ENCODE results near the gene IGSF21. TPM values are rescaled to one million over a fixed set of nuclear protein-coding genes. Genes with fewer than 3 reads are reported as not detected.

Gene IGSF21
- total and polyA plus RNA-seq, 2 of the 4 experiments (the other 2 are of a cell fraction), result not detected

GRCh38 chr1:18292531-18292930, 184.9 kb downstream of the IGSF21 start:
- Histone ChIP-seq H3K9ac (ENCODE audit: low read depth, low read length) (no peak overlapping the region), H3K18ac (ENCODE audit: low read depth, low read length) (no peak overlapping the region), H2BK120ac (ENCODE audit: low read depth, low read length) (no peak overlapping the region)

More at GRCh38 chr1:18292531-18292930, 184.9 kb downstream of the IGSF21 start:
- no peak overlapping the region for H3K4me2 ChIP-seq (ENCODE audit: low read depth, low read length)
- no peak overlapping the region for H4K91ac ChIP-seq (ENCODE audit: insufficient read depth, low read depth, low read length)
- H3K14ac ChIP-seq (replicated peaks; ENCODE audit: low read depth, low read length), result no peak overlapping the region
- H3K36me3 ChIP-seq (ENCODE audit: control insufficient read depth, insufficient read depth, low read length), result no peaks in the 10 kb centered on the region
- WGBS, 2 experiments (ENCODE audit: extremely low coverage in 2 of 2, insufficient read length in 1 of 2), result 49% methylated on average over 2 of the region's 7 CpGs; no CpG with 5 or more reads in 1 of the 2 experiments
- CTCF ChIA-PET, result no interaction called here
- no peak overlapping the region for H3K23ac ChIP-seq (ENCODE audit: low read depth, low read length)
- no peak overlapping the region for H4K8ac ChIP-seq (ENCODE audit: low read depth in 2 of 2, low read length in 2 of 2)
- H4K20me1 ChIP-seq (ENCODE audit: insufficient read depth, low read length), result no peaks in the 10 kb centered on the region
- no peaks in the 10 kb centered on the region for H3K27me3 ChIP-seq (ENCODE audit: control insufficient read depth, insufficient read depth, low read length)
- dilution Hi-C loops (cut with HindIII; ENCODE audit: low sequenced_read_pairs, unreplicated experiment) (no loop called here), intact Hi-C loops (cut with micrococcal nuclease) (no loop called here), in situ Hi-C loops (cut with MboI; ENCODE audit: low sequenced_read_pairs) (no loop called here)
- H2AFZ ChIP-seq (replicated peaks; ENCODE audit: low read length, poor library complexity), result no peak overlapping the region
- no peak overlapping the region for H2AK9ac ChIP-seq (replicated peaks; ENCODE audit: low read depth, low read length, poor library complexity)
- POLR2A ChIA-PET (ENCODE audit: unreplicated experiment), result no interaction called here
- no peak for ATAC-seq (ENCODE audit: low read depth)
- H3K9me1 ChIP-seq (ENCODE audit: insufficient read depth, low read length), result no peaks in the 10 kb centered on the region
- peaks cover 40% of the 10 kb centered on the region for H3K9me3 ChIP-seq (ENCODE audit: control insufficient read depth, insufficient read depth, low read length)
- no peak overlapping the region for H3K56ac ChIP-seq (ENCODE audit: extremely low read depth, insufficient read depth, low read length)
- H2BK20ac ChIP-seq (ENCODE audit: low read depth, low read length), result no peak overlapping the region
- H4K5ac ChIP-seq (ENCODE audit: low read depth, low read length), result no peak overlapping the region
- no peak overlapping the region for H2AK5ac ChIP-seq (ENCODE audit: low read depth, low read length)
- DNase-seq, result no peak
- no peak overlapping the region for H3K4ac ChIP-seq (ENCODE audit: low read depth, low read length)
- no TSS peak for BruUV-seq (replicated peaks)
- H2BK5ac ChIP-seq (ENCODE audit: low read depth, low read length, poor library complexity, severe bottlenecking), result no peak overlapping the region
- no peaks in the 10 kb centered on the region for H3K4me1 ChIP-seq (ENCODE audit: control insufficient read depth, insufficient read depth, low read length)
- H3K4me3 ChIP-seq (ENCODE audit: insufficient read depth, low read depth, low read length), result no peak overlapping the region
- H3K79me1 ChIP-seq (ENCODE audit: low read depth in 1 of 2, low read length in 2 of 2), result no peaks in the 10 kb centered on the region
- no peak overlapping the region for H3K27ac ChIP-seq (ENCODE audit: insufficient read depth, low read length)
- TF ChIP-seq NFE2L2 (IDR thresholded peaks at IDR 0.05; ENCODE audit: low read depth, low read length) (no peak), USF2 (IDR thresholded peaks at IDR 0.05; ENCODE audit: low read depth, low read length) (no peak), MAZ (IDR thresholded peaks at IDR 0.05; ENCODE audit: borderline replicate concordance, low read depth, low read length) (no peak), SMC3 (IDR thresholded peaks at IDR 0.05; ENCODE audit: low read depth, low read length) (no peak), RAD21 (IDR thresholded peaks at IDR 0.05; ENCODE audit: low read length) (no peak), ELK1 (IDR thresholded peaks at IDR 0.05; ENCODE audit: borderline replicate concordance, low read depth, low read length) (no peak), BHLHE40 (IDR thresholded peaks at IDR 0.05; ENCODE audit: low read depth, low read length) (no peak), MXI1 (IDR thresholded peaks at IDR 0.05; ENCODE audit: borderline replicate concordance, low read depth, low read length) (no peak), FOS (IDR thresholded peaks at IDR 0.05; ENCODE audit: low read depth, low read length) (no peak), POLR2A (IDR thresholded peaks at IDR 0.05; ENCODE audit: low read depth, low read length) (no peak), RCOR1 (IDR thresholded peaks at IDR 0.05; ENCODE audit: insufficient replicate concordance, low read length) (no peak)
- TF ChIP-seq, protein P1, sequence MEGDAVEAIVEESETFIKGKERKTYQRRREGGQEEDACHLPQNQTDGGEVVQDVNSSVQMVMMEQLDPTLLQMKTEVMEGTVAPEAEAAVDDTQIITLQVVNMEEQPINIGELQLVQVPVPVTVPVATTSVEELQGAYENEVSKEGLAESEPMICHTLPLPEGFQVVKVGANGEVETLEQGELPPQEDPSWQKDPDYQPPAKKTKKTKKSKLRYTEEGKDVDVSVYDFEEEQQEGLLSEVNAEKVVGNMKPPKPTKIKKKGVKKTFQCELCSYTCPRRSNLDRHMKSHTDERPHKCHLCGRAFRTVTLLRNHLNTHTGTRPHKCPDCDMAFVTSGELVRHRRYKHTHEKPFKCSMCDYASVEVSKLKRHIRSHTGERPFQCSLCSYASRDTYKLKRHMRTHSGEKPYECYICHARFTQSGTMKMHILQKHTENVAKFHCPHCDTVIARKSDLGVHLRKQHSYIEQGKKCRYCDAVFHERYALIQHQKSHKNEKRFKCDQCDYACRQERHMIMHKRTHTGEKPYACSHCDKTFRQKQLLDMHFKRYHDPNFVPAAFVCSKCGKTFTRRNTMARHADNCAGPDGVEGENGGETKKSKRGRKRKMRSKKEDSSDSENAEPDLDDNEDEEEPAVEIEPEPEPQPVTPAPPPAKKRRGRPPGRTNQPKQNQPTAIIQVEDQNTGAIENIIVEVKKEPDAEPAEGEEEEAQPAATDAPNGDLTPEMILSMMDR (conservative IDR thresholded peaks at IDR 0.05; ENCODE audit: low read depth, low read length), result no peak
- no peak overlapping the region for H2BK15ac ChIP-seq (ENCODE audit: low read depth, low read length)

Measured in IMR-90 (cell line).